Stimulated activated CD8-positive, alpha-beta memory T cell treated with anti-CD3 and anti-CD28 coated beads, Interleukin-15, amount 100 ng/mL, for 1 hour (primary cell): Measurements from ENCODE around the gene PLRG1.

Experiments used
- DNase-seq: peaks from one replicate; pipeline ENCODE4 v3.0.0-alpha.2; 2020; ENCODE audit warnings: low read depth

Gene PLRG1

GRCh38 chr4:154517591-154517990 is 32.6 kb downstream of the PLRG1 start:
- no peak for DNase-seq

GRCh38 chr4:154516318-154517029 is 33.7 kb downstream of the PLRG1 start:
- DNase-seq: no peak

GRCh38 chr4:154511981-154512380 is 38.2 kb downstream of the PLRG1 start:
- DNase-seq: no peak

GRCh38 chr4:154511548-154511947 is 38.7 kb downstream of the PLRG1 start:
- DNase-seq: no peak

- no peak for DNase-seq
Measured at GRCh38 chr4:154507156-154507555, 43.0 kb downstream of the PLRG1 start.

GRCh38 chr4:154506253-154506652 is 43.9 kb downstream of the PLRG1 start:
- DNase-seq: no peak

- DNase-seq: no peak
Measured at GRCh38 chr4:154503598-154503997, 46.6 kb downstream of the PLRG1 start.

- no peak for DNase-seq
Measured at GRCh38 chr4:154502111-154502510, 48.1 kb downstream of the PLRG1 start.

- DNase-seq: no peak
Measured at GRCh38 chr4:154497889-154498288, 52.3 kb downstream of the PLRG1 start.

- no peak for DNase-seq
Measured at GRCh38 chr4:154495867-154496266, 54.3 kb downstream of the PLRG1 start.

GRCh38 chr4:154492288-154492687 is 57.9 kb downstream of the PLRG1 start:
- no peak for DNase-seq

GRCh38 chr4:154491341-154492271 is 58.6 kb downstream of the PLRG1 start, which contains the start of gene DCHS2:
DCHS2 (minus strand) TSS chr4:154491799; CDS start chr4:154491355, 444 bp downstream.
- DNase-seq: no peak

GRCh38 chr4:154490583-154491340 is 59.4 kb downstream of the PLRG1 start:
- no peak for DNase-seq

- DNase-seq: no peak
Measured at GRCh38 chr4:154490234-154490582, 60.0 kb downstream of the PLRG1 start.

GRCh38 chr4:154489558-154490233 is 60.5 kb downstream of the PLRG1 start:
- DNase-seq: no peak

GRCh38 chr4:154487145-154487544 is 63.1 kb downstream of the PLRG1 start:
- DNase-seq: no peak

- DNase-seq: no peak
Measured at GRCh38 chr4:154485127-154485773, 65.0 kb downstream of the PLRG1 start.
